Astrocyte (in vitro differentiated cells and primary cell): ENCODE measurements around the gene TMEM132C. TPM values are rescaled to one million over a fixed set of nuclear protein-coding genes. Genes with fewer than 3 reads are reported as not detected.

ENCODE experiments used
- DNase-seq: peaks from one replicate; pipeline ENCODE4 v3.0.0-alpha.2; 2010; ENCODE audit warnings: low read depth
- FAIRE-seq: peaks from 2 replicates; lab custom pipeline; 2011; peaks lifted over from hg19 to GRCh38; lab: Jason Lieb, UNC
- H2AFZ ChIP-seq: 2 replicates; pipeline ENCODE4 v1.6.0; 2012; ENCODE audit warnings: low read depth, low read length, inconsistent platforms
- H3K27ac ChIP-seq: 2 replicates; pipeline ENCODE4 v1.5.1; 2011; ENCODE audit warnings: low read depth, low read length, inconsistent platforms
- H3K27me3 ChIP-seq: 2 replicates; pipeline ENCODE4 v1.6.0; 2011; ENCODE audit warnings: low read length, inconsistent platforms; ENCODE audit not compliant: insufficient read depth
- H3K36me3 ChIP-seq: 2 replicates; pipeline ENCODE4 v1.5.1; 2011; ENCODE audit warnings: low read length, inconsistent platforms; ENCODE audit not compliant: insufficient read depth
- H3K4me1 ChIP-seq: 2 replicates; pipeline ENCODE4 v1.5.1; 2011; ENCODE audit warnings: low read length, inconsistent platforms; ENCODE audit not compliant: insufficient read depth
- H3K4me2 ChIP-seq: 2 replicates; pipeline ENCODE4 v1.6.0; 2012; ENCODE audit warnings: low read length, inconsistent platforms
- H3K4me3 ChIP-seq: 2 replicates; pipeline ENCODE4 v1.5.1; 2011; ENCODE audit warnings: low read depth, mild to moderate bottlenecking, low read length, inconsistent platforms; ENCODE audit not compliant: insufficient read depth
- H3K79me2 ChIP-seq: 2 replicates; pipeline ENCODE4 v1.6.0; 2012; ENCODE audit warnings: mild to moderate bottlenecking, low read length, inconsistent platforms; ENCODE audit not compliant: insufficient read depth
- H3K9ac ChIP-seq: 2 replicates; pipeline ENCODE4 v1.6.0; 2012; ENCODE audit warnings: mild to moderate bottlenecking, low read length, inconsistent platforms
- H3K9me3 ChIP-seq: 2 replicates; pipeline ENCODE4 v1.5.1; 2012; ENCODE audit warnings: low read depth, mild to moderate bottlenecking, low read length, inconsistent platforms; ENCODE audit not compliant: insufficient read depth
- H4K20me1 ChIP-seq: 2 replicates; pipeline ENCODE4 v1.6.0; 2012; ENCODE audit warnings: low read length, inconsistent platforms; ENCODE audit not compliant: insufficient read depth
- H3K27ac Mint-ChIP-seq: one replicate; pipeline ENCODE4 v1.8.0; 2021; ENCODE audit warnings: mild to moderate bottlenecking, mixed read lengths; ENCODE audit not compliant: unreplicated experiment
- H3K27me3 Mint-ChIP-seq: one replicate; pipeline ENCODE4 v1.8.0; 2021; ENCODE audit warnings: low read depth, mixed read lengths; ENCODE audit not compliant: unreplicated experiment
- H3K36me3 Mint-ChIP-seq: one replicate; pipeline ENCODE4 v1.8.0; 2021; ENCODE audit warnings: low read depth, mixed read lengths; ENCODE audit not compliant: unreplicated experiment
- H3K4me1 Mint-ChIP-seq: one replicate; pipeline ENCODE4 v1.8.0; 2021; ENCODE audit warnings: low read depth, mixed read lengths; ENCODE audit not compliant: unreplicated experiment
- H3K4me3 Mint-ChIP-seq: one replicate; pipeline ENCODE4 v1.8.0; 2021; ENCODE audit warnings: mild to moderate bottlenecking, moderate library complexity, mixed read lengths; ENCODE audit not compliant: unreplicated experiment
- H3K9me3 Mint-ChIP-seq: one replicate; pipeline ENCODE4 v1.8.0; 2021; ENCODE audit warnings: mild to moderate bottlenecking, mixed read lengths; ENCODE audit not compliant: unreplicated experiment
- EZH2 ChIP-seq: IDR thresholded peaks from 2 replicates; pipeline ENCODE4 v1.6.1; 2012; ENCODE audit warnings: mild to moderate bottlenecking, low read length, inconsistent platforms; ENCODE audit not compliant: insufficient read depth
- total RNA-seq: library from RNA; stranded (reverse); gene quantifications from 2 replicates; pipeline ENCODE4 v1.2.1, GENCODE V29; 2021
- TF ChIP-seq, protein P1 (sequence below): IDR thresholded peaks from 2 replicates; pipeline ENCODE4 v1.5.1; 2011; ENCODE audit warnings: low read depth, mild to moderate bottlenecking, inconsistent platforms, low read length, moderate library complexity; ENCODE audit not compliant: insufficient read depth

The TMEM132C gene
- total RNA-seq, 1 donor from 2014 or later, result not detected

DNA sequence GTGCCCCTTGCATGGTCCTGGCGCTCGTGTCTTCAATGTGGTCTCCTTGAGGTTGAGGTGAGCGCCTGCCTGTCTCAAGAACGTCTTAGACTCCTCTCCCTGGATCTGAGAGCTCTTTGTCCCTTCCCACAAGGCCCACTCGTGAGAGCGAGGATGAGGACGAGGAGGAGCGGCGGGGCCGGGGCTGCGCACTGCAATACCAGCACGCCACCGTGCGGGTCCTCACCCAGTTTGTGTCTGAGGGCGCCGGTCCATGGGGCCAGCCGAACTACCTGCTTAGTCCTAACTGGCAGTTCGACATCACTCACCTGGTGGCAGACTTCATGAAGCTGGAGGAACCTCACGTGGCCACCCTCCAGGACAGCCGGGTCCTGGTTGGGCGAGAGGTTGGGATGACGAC, 428.7 kb downstream of the TMEM132C start:
- FAIRE-seq, result no peak
- peaks cover 23% of the 10 kb centered on the region for H3K9me3 ChIP-seq

DNA sequence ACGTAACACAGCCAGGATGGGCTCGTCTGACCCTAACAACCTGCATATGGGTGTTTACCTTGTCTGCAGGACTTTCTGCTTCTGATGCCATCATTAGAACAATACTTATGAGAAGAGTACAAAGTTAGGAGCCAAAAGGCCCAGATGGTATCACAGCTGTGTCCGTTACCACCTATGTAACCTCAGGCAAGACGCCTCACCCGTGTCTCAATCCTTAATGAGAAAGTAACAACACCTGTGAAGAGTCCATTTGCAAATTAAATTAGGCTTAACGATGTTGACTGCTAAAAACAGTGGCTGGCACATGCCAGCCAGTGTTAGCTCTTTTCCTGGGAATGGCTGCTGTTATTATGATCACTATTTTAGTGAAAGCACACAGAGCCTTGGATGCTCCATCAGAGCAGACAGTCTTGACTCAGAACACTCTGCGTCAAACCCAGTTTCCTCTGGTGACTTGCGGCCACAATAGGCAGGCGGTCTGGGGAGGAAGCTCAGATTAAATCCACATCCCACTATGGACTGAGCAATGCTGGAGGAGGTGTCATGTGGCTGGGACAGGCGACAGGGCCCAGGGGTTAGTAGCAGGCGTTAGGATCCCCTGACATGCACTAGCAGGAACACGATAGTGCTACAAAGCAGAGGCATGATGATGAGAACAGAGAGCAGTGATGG, 431.5 kb downstream of the TMEM132C start:
- Histone ChIP-seq H2AFZ (no peak overlapping the region), H3K36me3 (no peaks in the 10 kb centered on the region), H3K4me3 (no peak overlapping the region), H3K79me2 (no peaks in the 10 kb centered on the region), H4K20me1 (no peaks in the 10 kb centered on the region), H3K4me2 (no peak overlapping the region), H3K9ac (no peak overlapping the region), H3K27me3 (no peaks in the 10 kb centered on the region), H3K9me3 (peaks cover 23% of the 10 kb centered on the region), H3K27ac (no peak overlapping the region), H3K4me1 (no peaks in the 10 kb centered on the region)
- Mint-ChIP-seq H3K27me3 (no peaks in the 10 kb centered on the region), H3K4me1 (no peaks in the 10 kb centered on the region), H3K9me3 (peaks cover 17% of the 10 kb centered on the region), H3K27ac (no peak overlapping the region), H3K36me3 (no peaks in the 10 kb centered on the region), H3K4me3 (no peak overlapping the region)
- DNase-seq, result no peak
- FAIRE-seq, result no peak
- no peak for TF ChIP-seq EZH2
- TF ChIP-seq, protein P1, sequence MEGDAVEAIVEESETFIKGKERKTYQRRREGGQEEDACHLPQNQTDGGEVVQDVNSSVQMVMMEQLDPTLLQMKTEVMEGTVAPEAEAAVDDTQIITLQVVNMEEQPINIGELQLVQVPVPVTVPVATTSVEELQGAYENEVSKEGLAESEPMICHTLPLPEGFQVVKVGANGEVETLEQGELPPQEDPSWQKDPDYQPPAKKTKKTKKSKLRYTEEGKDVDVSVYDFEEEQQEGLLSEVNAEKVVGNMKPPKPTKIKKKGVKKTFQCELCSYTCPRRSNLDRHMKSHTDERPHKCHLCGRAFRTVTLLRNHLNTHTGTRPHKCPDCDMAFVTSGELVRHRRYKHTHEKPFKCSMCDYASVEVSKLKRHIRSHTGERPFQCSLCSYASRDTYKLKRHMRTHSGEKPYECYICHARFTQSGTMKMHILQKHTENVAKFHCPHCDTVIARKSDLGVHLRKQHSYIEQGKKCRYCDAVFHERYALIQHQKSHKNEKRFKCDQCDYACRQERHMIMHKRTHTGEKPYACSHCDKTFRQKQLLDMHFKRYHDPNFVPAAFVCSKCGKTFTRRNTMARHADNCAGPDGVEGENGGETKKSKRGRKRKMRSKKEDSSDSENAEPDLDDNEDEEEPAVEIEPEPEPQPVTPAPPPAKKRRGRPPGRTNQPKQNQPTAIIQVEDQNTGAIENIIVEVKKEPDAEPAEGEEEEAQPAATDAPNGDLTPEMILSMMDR, result no peak

More for the DNA sequence above, 428.7 kb downstream of the TMEM132C start:
- H3K4me2 ChIP-seq, result no peak overlapping the region
- H3K27ac ChIP-seq, result no peak overlapping the region
- H3K27me3 ChIP-seq, result no peaks in the 10 kb centered on the region
- no peak overlapping the region for H3K27ac Mint-ChIP-seq
- H4K20me1 ChIP-seq, result no peaks in the 10 kb centered on the region
- no peaks in the 10 kb centered on the region for H3K27me3 Mint-ChIP-seq
- H3K9me3 Mint-ChIP-seq, result peaks cover 13% of the 10 kb centered on the region
- H2AFZ ChIP-seq, result no peak overlapping the region
- H3K36me3 Mint-ChIP-seq, result no peaks in the 10 kb centered on the region
- no peak overlapping the region for H3K4me3 ChIP-seq
- no peak overlapping the region for H3K9ac ChIP-seq
- H3K4me3 Mint-ChIP-seq, result no peak overlapping the region
- DNase-seq, result no peak
- TF ChIP-seq, protein P1, result no peak
- TF ChIP-seq EZH2, result no peak
- H3K36me3 ChIP-seq, result no peaks in the 10 kb centered on the region
- no peaks in the 10 kb centered on the region for H3K4me1 ChIP-seq
- no peaks in the 10 kb centered on the region for H3K4me1 Mint-ChIP-seq
- H3K79me2 ChIP-seq, result no peaks in the 10 kb centered on the region

DNA sequence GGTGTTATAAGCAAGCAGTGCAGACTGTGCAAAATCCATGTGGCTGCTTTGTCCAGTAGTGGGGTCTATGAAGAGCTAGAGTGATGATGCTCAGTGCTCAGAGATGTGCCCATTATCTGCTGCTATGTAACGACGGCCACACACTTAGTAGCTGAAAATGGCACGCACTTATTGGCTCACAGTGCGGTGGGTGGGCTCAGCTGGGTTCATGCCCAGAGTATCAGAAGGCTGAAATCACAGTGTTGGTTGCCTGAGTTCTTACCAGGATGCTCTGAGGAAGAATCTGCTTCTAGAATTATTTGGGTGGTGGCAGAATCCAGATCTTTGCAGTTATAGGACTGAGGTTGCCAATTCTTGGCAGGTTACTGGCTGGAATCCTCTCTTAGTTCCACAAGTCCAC, 432.1 kb downstream of the TMEM132C start:
- H3K4me1 ChIP-seq, result no peaks in the 10 kb centered on the region
- no peaks in the 10 kb centered on the region for H4K20me1 ChIP-seq
- H3K4me3 Mint-ChIP-seq, result no peak overlapping the region
- peaks cover 21% of the 10 kb centered on the region for H3K9me3 Mint-ChIP-seq
- H3K27ac Mint-ChIP-seq, result no peak overlapping the region
- FAIRE-seq, result no peak
- H3K4me2 ChIP-seq, result no peak overlapping the region
- H2AFZ ChIP-seq, result no peak overlapping the region
- no peaks in the 10 kb centered on the region for H3K36me3 Mint-ChIP-seq
- no peak overlapping the region for H3K4me3 ChIP-seq
- peaks cover 23% of the 10 kb centered on the region for H3K9me3 ChIP-seq
- H3K9ac ChIP-seq, result no peak overlapping the region
- TF ChIP-seq, protein P1, result no peak
- no peak for TF ChIP-seq EZH2
- DNase-seq, result no peak
- H3K36me3 ChIP-seq, result no peaks in the 10 kb centered on the region
- H3K4me1 Mint-ChIP-seq, result no peaks in the 10 kb centered on the region
- no peaks in the 10 kb centered on the region for H3K79me2 ChIP-seq
- H3K27ac ChIP-seq, result no peak overlapping the region
- no peaks in the 10 kb centered on the region for H3K27me3 Mint-ChIP-seq
- H3K27me3 ChIP-seq, result no peaks in the 10 kb centered on the region
